SK-N-SH (cell line): ENCODE measurements around the gene MCC. TPM values are rescaled to one million over a fixed set of nuclear protein-coding genes. Genes with fewer than 3 reads are reported as not detected.

Experiments used
- CTCF ChIA-PET: fragments of 300-600, 350-600 bp; formaldehyde crosslinking; extraction: SDS; loops from one replicate; lab custom pipeline; 2021; lab: Yijun Ruan, JAX
- POLR2A ChIA-PET: fragments of 350-600 bp; sonication (Branson Sonifier 250); formaldehyde crosslinking; extraction: SDS; loops from one replicate; lab custom pipeline; 2020; ENCODE audit warnings: antibody characterized with exemption, inconsistent platforms; lab: Yijun Ruan, JAX
- DNase-seq: peaks from one replicate; pipeline ENCODE4 v3.0.0; 2012
- H2AFZ ChIP-seq: fragments of 200-600 bp; sonication (generic); 2 replicates; pipeline ENCODE4 v1.8.1; 2016; ENCODE audit warnings: antibody characterized with exemption, mild to moderate bottlenecking, low read depth
- H3F3A ChIP-seq: fragments of 200-600 bp; sonication (generic); replicated peaks from 2 replicates; pipeline ENCODE3; 2016; ENCODE audit warnings: antibody characterized with exemption, mild to moderate bottlenecking; ENCODE audit not compliant: insufficient read depth
- H3K27ac ChIP-seq, 2 experiments: fragments of 200-500 bp in 1 of 2; fragments of 200-600 bp in 1 of 2; sonication (Bioruptor generic) in 1 of 2; sonication (generic), shearing (Covaris generic) in 1 of 2; 2 replicates each; pipeline versions ENCODE4 v1.5.1 to v1.6.1; 2014 to 2016; ENCODE audit warnings: low read depth in 2 of 2, inconsistent platforms in 1 of 2, low read length in 1 of 2, mild to moderate bottlenecking in 1 of 2, mixed read lengths in 1 of 2
- H3K27me3 ChIP-seq: fragments of 200-600 bp; sonication (generic), shearing (Covaris generic); 2 replicates; pipeline ENCODE4 v1.6.1; 2016; ENCODE audit warnings: mixed run types; ENCODE audit not compliant: insufficient read depth
- H3K36me3 ChIP-seq, 2 experiments: fragments of 200-500 bp in 1 of 2; fragments of 200-600 bp in 1 of 2; sonication (Bioruptor generic) in 1 of 2; sonication (generic) in 1 of 2; replicated peaks in 1 of 2; 2 replicates each; pipeline versions ENCODE3 to v1.5.1; 2014 to 2016; ENCODE audit warnings: low read length in 1 of 2, mild to moderate bottlenecking in 1 of 2; ENCODE audit not compliant: insufficient read depth in 2 of 2, control insufficient read depth in 1 of 2
- H3K4me1 ChIP-seq, 2 experiments: fragments of 200-500 bp in 1 of 2; fragments of 200-600 bp in 1 of 2; sonication (Bioruptor generic) in 1 of 2; sonication (generic), shearing (Covaris generic) in 1 of 2; 2 replicates each; pipeline versions ENCODE4 v1.5.1 to v1.6.1; 2014 to 2016; ENCODE audit warnings: low read depth in 1 of 2, low read length in 1 of 2, mixed run types in 1 of 2; ENCODE audit not compliant: insufficient read depth in 2 of 2, control insufficient read depth in 1 of 2
- H3K4me2 ChIP-seq: fragments of 200-600 bp; sonication (generic), shearing (Covaris generic); 2 replicates; pipeline ENCODE4 v1.6.1; 2017; ENCODE audit warnings: mixed run types
- H3K4me3 ChIP-seq, 2 experiments: fragments of 200-500 bp in 1 of 2; fragments of 200-600 bp in 1 of 2; sonication (Bioruptor generic) in 1 of 2; sonication (generic), shearing (Covaris generic) in 1 of 2; 2 replicates each; pipeline versions ENCODE4 v1.5.1 to v1.8.1; 2014 to 2016; ENCODE audit warnings: low read depth in 2 of 2, inconsistent platforms in 1 of 2, low read length in 1 of 2, mild to moderate bottlenecking in 1 of 2, mixed read lengths in 1 of 2, moderate library complexity in 1 of 2
- H3K79me2 ChIP-seq: fragments of 200-600 bp; sonication (generic); 2 replicates; pipeline ENCODE4 v1.8.1; 2017; ENCODE audit warnings: mild to moderate bottlenecking; ENCODE audit not compliant: insufficient read depth
- H3K9ac ChIP-seq: fragments of 200-600 bp; sonication (generic); 2 replicates; pipeline ENCODE4 v1.6.1; 2017; ENCODE audit warnings: mixed run types
- H3K9me2 ChIP-seq: fragments of 200-600 bp; sonication (generic); 2 replicates; pipeline ENCODE4 v1.6.1; 2017; ENCODE audit warnings: mixed run types
- H3K9me3 ChIP-seq: fragments of 200-600 bp; sonication (generic); 2 replicates; pipeline ENCODE4 v1.6.1; 2017; ENCODE audit warnings: mixed run types, mild to moderate bottlenecking, moderate library complexity
- H4K20me1 ChIP-seq: fragments of 200-600 bp; sonication (generic); 2 replicates; pipeline ENCODE4 v1.6.1; 2017; ENCODE audit warnings: mild to moderate bottlenecking, mixed run types; ENCODE audit not compliant: insufficient read depth
- CHD2 ChIP-seq: fragments of 150-350 bp; IDR thresholded peaks from 2 replicates; pipeline ENCODE4 v1.6.1; 2018; ENCODE audit warnings: low read length; ENCODE audit not compliant: partially characterized antibody
- ELF1 ChIP-seq: IDR thresholded peaks from 2 replicates; pipeline ENCODE4 v1.4.0; 2012
- EP300 ChIP-seq, 2 experiments: IDR thresholded peaks; 2 replicates each; pipeline versions ENCODE4 v1.4.0 to v1.6.1; 2012; ENCODE audit warnings: borderline replicate concordance in 1 of 2, low read depth in 1 of 2, low read length in 1 of 2
- FOXM1 ChIP-seq: IDR thresholded peaks from 2 replicates; pipeline ENCODE4 v1.4.0; 2012; ENCODE audit warnings: low read depth, mild to moderate bottlenecking
- GABPA ChIP-seq: IDR thresholded peaks from 2 replicates; pipeline ENCODE4 v1.4.0; 2012; ENCODE audit warnings: low read depth, mild to moderate bottlenecking
- GATA2 ChIP-seq: sonication (generic); formaldehyde crosslinking; IDR thresholded peaks from 2 replicates; pipeline ENCODE4 v1.5.0; 2020; ENCODE audit warnings: mild to moderate bottlenecking, missing genetic modification reagents
- IRF3 ChIP-seq: fragments of 150-350 bp; IDR thresholded peaks from 2 replicates; pipeline ENCODE4 v1.6.1; 2016; ENCODE audit warnings: mild to moderate bottlenecking, low read depth, low read length
- JUND ChIP-seq: IDR thresholded peaks from 2 replicates; pipeline ENCODE4 v1.4.0; 2012
- MAX ChIP-seq: IDR thresholded peaks from 2 replicates; pipeline ENCODE4 v1.4.0; 2012; ENCODE audit warnings: low read depth
- MEF2A ChIP-seq: IDR thresholded peaks from 2 replicates; pipeline ENCODE4 v1.4.0; 2012; ENCODE audit warnings: low read depth, borderline replicate concordance
- NFIC ChIP-seq: IDR thresholded peaks from 2 replicates; pipeline ENCODE4 v1.4.0; 2012; ENCODE audit warnings: borderline replicate concordance
- NRF1 ChIP-seq: IDR thresholded peaks from 2 replicates; pipeline ENCODE4 v1.6.1; 2012; ENCODE audit warnings: low read depth, mild to moderate bottlenecking, low read length
- POLR2AphosphoS5 ChIP-seq: IDR thresholded peaks from 2 replicates; pipeline ENCODE4 v1.6.1; 2012; ENCODE audit warnings: low read depth, low read length
- RAD21 ChIP-seq: IDR thresholded peaks from 2 replicates; pipeline ENCODE4 v1.6.1; 2012; ENCODE audit warnings: mild to moderate bottlenecking, low read length
- RCOR1 ChIP-seq: fragments of 150-350 bp; IDR thresholded peaks from 2 replicates; pipeline ENCODE4 v1.6.1; 2017; ENCODE audit warnings: antibody characterized with exemption, low read length
- SMC3 ChIP-seq: IDR thresholded peaks from 2 replicates; pipeline ENCODE4 v1.6.1; 2012; ENCODE audit warnings: low read depth, low read length, improper control_type of control experiment
- TEAD4 ChIP-seq: IDR thresholded peaks from 2 replicates; pipeline ENCODE4 v1.4.0; 2012; ENCODE audit warnings: mild to moderate bottlenecking, borderline replicate concordance; ENCODE audit not compliant: insufficient read depth
- YY1 ChIP-seq: IDR thresholded peaks from 2 replicates; pipeline ENCODE4 v1.4.0; 2012; ENCODE audit warnings: low read depth, mild to moderate bottlenecking
- WGBS: methylation state at CpG from one replicate; pipeline ENCODE4 v1.1.6; 2017; ENCODE audit warnings: low lambda C conversion rate; 5-methylcytosine and 5-hydroxymethylcytosine counted together
- polyA plus RNA-seq, 3 experiments: library from polyadenylated mRNA; depleted of rRNA; stranded (reverse); fragments of >200 nt; gene quantifications; 2 replicates each; pipeline ENCODE4 v1.2.3, GENCODE V29; 2012
- TF ChIP-seq, protein P1 (sequence below): IDR thresholded peaks from 2 replicates; pipeline ENCODE4; 2012
- TF ChIP-seq, protein P2 (sequence below): IDR thresholded peaks from 2 replicates; pipeline ENCODE4 v1.6.1; 2012; ENCODE audit warnings: mild to moderate bottlenecking, low read depth, low read length, moderate library complexity
- TF ChIP-seq, protein P3 (sequence below): IDR thresholded peaks from 2 replicates; pipeline ENCODE4 v1.4.0; 2012; ENCODE audit warnings: low read depth, borderline replicate concordance

MCC gene
- polyA plus RNA-seq, 1 of the 3 experiments (the other 2 are of a cell fraction), result 3.6 TPM

- no peak for TF ChIP-seq SMC3
Observed at GRCh38 chr5:113026211-113026610, 462.0 kb downstream of the MCC start (continued).

DNA sequence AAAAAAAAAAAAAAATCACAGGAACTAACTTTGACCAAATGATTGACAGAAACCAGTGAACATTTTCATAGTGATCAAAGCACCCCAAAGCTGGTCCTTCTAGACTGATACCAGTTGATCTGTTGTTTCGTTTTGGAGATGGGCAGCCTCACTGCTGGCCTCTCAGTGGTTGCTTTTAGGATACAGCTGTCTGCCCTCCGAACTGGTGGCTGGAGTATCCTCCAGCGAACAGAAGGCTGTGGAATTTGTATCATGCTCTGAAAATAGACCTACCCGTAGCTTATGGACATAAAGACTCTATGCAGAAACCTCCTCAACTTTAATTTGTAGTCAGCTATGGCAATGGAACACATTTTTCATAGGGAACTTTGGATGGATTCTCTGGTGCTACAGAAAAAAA lies 462.7 kb downstream of the MCC start:
- Histone ChIP-seq H3K27me3 (no peaks in the 10 kb centered on the region), H3F3A (peaks cover 7% of the 10 kb centered on the region), H3K9ac (no peak overlapping the region), H4K20me1 (no peaks in the 10 kb centered on the region), H3K4me1 (peaks cover 2 to 8% of the 10 kb centered on the region in 2 experiments; a peak in 3 of 4 replicates), H3K36me3 (peaks cover 19 to 58% of the 10 kb centered on the region in 2 experiments), H3K9me2 (no peaks in the 10 kb centered on the region), H3K4me2 (no peak overlapping the region), H3K79me2 (0 out of 2 replicates have a peak, but pooled peaks cover 3% of the 10 kb centered on the region), H2AFZ (no peak overlapping the region), H3K9me3 (no peaks in the 10 kb centered on the region), H3K4me3 (no peak overlapping the region), H3K27ac (no peak overlapping the region; a peak in 1 of 4 replicates)
- ChIA-PET POLR2A (no interaction called here), CTCF (interaction anchor here (1.5 to 2.0 kb wide), 2 partner anchors 30 to 581 kb away, joined by 4 to 8 read pairs; no protein-coding TSS in a partner anchor)
- WGBS, result 97% methylated on average over 4 of the region's 4 CpGs
- DNase-seq, result no peak
- TF ChIP-seq NRF1, result no peak
- no peak for TF ChIP-seq JUND
- no peak for TF ChIP-seq FOXM1
- TF ChIP-seq POLR2AphosphoS5, result no peak
- no peak for TF ChIP-seq IRF3
- TF ChIP-seq MEF2A, result no peak
- TF ChIP-seq GATA2 (CRISPR knock-in tag), result no peak
- no peak for TF ChIP-seq NFIC
- TF ChIP-seq TEAD4, result no peak
- TF ChIP-seq ELF1, result no peak
- TF ChIP-seq, protein P1, sequence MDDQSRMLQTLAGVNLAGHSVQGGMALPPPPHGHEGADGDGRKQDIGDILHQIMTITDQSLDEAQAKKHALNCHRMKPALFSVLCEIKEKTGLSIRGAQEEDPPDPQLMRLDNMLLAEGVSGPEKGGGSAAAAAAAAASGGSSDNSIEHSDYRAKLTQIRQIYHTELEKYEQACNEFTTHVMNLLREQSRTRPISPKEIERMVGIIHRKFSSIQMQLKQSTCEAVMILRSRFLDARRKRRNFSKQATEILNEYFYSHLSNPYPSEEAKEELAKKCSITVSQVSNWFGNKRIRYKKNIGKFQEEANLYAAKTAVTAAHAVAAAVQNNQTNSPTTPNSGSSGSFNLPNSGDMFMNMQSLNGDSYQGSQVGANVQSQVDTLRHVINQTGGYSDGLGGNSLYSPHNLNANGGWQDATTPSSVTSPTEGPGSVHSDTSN, result no peak
- no peak for TF ChIP-seq YY1
- TF ChIP-seq EP300 (IDR thresholded peaks at IDR 0.05; ENCODE audit: borderline replicate concordance in 1 of 2, low read depth in 1 of 2, low read length in 1 of 2), result no peak
- no peak for TF ChIP-seq RCOR1
- no peak for TF ChIP-seq GABPA
- no peak for TF ChIP-seq MAX
- TF ChIP-seq CHD2, result no peak
- TF ChIP-seq RAD21, result no peak
- TF ChIP-seq, protein P2, sequence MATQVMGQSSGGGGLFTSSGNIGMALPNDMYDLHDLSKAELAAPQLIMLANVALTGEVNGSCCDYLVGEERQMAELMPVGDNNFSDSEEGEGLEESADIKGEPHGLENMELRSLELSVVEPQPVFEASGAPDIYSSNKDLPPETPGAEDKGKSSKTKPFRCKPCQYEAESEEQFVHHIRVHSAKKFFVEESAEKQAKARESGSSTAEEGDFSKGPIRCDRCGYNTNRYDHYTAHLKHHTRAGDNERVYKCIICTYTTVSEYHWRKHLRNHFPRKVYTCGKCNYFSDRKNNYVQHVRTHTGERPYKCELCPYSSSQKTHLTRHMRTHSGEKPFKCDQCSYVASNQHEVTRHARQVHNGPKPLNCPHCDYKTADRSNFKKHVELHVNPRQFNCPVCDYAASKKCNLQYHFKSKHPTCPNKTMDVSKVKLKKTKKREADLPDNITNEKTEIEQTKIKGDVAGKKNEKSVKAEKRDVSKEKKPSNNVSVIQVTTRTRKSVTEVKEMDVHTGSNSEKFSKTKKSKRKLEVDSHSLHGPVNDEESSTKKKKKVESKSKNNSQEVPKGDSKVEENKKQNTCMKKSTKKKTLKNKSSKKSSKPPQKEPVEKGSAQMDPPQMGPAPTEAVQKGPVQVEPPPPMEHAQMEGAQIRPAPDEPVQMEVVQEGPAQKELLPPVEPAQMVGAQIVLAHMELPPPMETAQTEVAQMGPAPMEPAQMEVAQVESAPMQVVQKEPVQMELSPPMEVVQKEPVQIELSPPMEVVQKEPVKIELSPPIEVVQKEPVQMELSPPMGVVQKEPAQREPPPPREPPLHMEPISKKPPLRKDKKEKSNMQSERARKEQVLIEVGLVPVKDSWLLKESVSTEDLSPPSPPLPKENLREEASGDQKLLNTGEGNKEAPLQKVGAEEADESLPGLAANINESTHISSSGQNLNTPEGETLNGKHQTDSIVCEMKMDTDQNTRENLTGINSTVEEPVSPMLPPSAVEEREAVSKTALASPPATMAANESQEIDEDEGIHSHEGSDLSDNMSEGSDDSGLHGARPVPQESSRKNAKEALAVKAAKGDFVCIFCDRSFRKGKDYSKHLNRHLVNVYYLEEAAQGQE, result no peak
- TF ChIP-seq, protein P3, sequence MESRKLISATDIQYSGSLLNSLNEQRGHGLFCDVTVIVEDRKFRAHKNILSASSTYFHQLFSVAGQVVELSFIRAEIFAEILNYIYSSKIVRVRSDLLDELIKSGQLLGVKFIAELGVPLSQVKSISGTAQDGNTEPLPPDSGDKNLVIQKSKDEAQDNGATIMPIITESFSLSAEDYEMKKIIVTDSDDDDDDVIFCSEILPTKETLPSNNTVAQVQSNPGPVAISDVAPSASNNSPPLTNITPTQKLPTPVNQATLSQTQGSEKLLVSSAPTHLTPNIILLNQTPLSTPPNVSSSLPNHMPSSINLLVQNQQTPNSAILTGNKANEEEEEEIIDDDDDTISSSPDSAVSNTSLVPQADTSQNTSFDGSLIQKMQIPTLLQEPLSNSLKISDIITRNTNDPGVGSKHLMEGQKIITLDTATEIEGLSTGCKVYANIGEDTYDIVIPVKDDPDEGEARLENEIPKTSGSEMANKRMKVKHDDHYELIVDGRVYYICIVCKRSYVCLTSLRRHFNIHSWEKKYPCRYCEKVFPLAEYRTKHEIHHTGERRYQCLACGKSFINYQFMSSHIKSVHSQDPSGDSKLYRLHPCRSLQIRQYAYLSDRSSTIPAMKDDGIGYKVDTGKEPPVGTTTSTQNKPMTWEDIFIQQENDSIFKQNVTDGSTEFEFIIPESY, result no peak
